ENCODE results near the gene PSMB11. TPM values are rescaled to one million over a fixed set of nuclear protein-coding genes. Genes with fewer than 3 reads are reported as not detected.

PSMB11 gene
- total RNA-seq, 4 donors from 2014 or later = not detected

- no peaks in the 10 kb centered on the region for H3K9me3 ChIP-seq
- peak overlapping the region in 3 of 4 donors; percentile 97 to 99 (median 97) for H3K27ac ChIP-seq
- WGBS, 2 donors = 79 to 83% methylated on average over 2 of the region's 2 CpGs
- H3K4me1 ChIP-seq = peaks cover 16 to 59% (median 23%) of the 10 kb centered on the region in 3 donors
- H3K4me3 ChIP-seq = peak overlapping the region in 3 of 4 donors; percentile 83 to 99 (median 87)
- TF ChIP-seq POLR2A (IDR thresholded peaks at IDR 0.05) (no peak), CTCF (IDR thresholded peaks at IDR 0.05) (no peak)
- H3K36me3 ChIP-seq = peaks cover 16 to 59% (median 31%) of the 10 kb centered on the region in 3 donors
- no peaks in the 10 kb centered on the region for H3K27me3 ChIP-seq
- intact Hi-C loops (cut with DNase I) = no loop called here
- DNase-seq = no peak
These were observed 51.5 kb downstream of the PSMB11 start for GRCh38 chr14:23093526-23093925.

Other genes with a start within 250 kb of the PSMB11 start
- gene SLC7A7, start 226.8 kb upstream of the PSMB11 start, total RNA-seq = 10 to 100 TPM in 1 of 4 donors, 1 to 10 TPM in 2, not detected in 1; 2.5 to 12.6 (median 7.8) TPM
- gene MRPL52, start 212.3 kb upstream of the PSMB11 start, total RNA-seq = 100 to 1,000 TPM in 1 of 4 donors, 10 to 100 TPM in 3; 32.8 to 142 (median 82.1) TPM
- gene MMP14, start 205.6 kb upstream of the PSMB11 start, total RNA-seq = 100 to 1,000 TPM in 3 of 4 donors, 10 to 100 TPM in 1; 67.9 to 127 (median 102) TPM
- 100 to 1,000 TPM; 111 to 314 (median 128) TPM for gene LRP10, start 170.5 kb upstream of the PSMB11 start, total RNA-seq
- gene REM2, start 159.0 kb upstream of the PSMB11 start, total RNA-seq = under 1 TPM; 0.19 to 0.83 (median 0.32) TPM
- 100 to 1,000 TPM in 1 of 4 donors, 10 to 100 TPM in 3; 40.0 to 101 (median 58.9) TPM for gene RBM23, start 123.1 kb upstream of the PSMB11 start, total RNA-seq
- 10 to 100 TPM; 36.5 to 75.0 (median 66.1) TPM for gene PRMT5, start 112.8 kb upstream of the PSMB11 start, total RNA-seq
- 10 to 100 TPM; 27.6 to 44.3 (median 33.6) TPM for gene HAUS4, start 85.1 kb upstream of the PSMB11 start, total RNA-seq
- 10 to 100 TPM; 31.3 to 44.3 (median 34.5) TPM for gene AJUBA, start 59.7 kb upstream of the PSMB11 start, total RNA-seq
- gene C14orf93, start 32.1 kb upstream of the PSMB11 start, total RNA-seq = 10 to 100 TPM in 2 of 4 donors, 1 to 10 TPM in 2; 3.4 to 12.7 (median 8.8) TPM
- 100 to 1,000 TPM; 140 to 185 (median 153) TPM for gene PSMB5, start 7.3 kb upstream of the PSMB11 start, total RNA-seq
- gene CDH24, start 15.3 kb downstream of the PSMB11 start, total RNA-seq = 1 to 10 TPM; 3.4 to 6.7 (median 4.8) TPM
- 100 to 1,000 TPM in 1 of 4 donors, 10 to 100 TPM in 3; 51.4 to 107 (median 83.0) TPM for gene ACIN1, start 52.9 kb downstream of the PSMB11 start, total RNA-seq
- gene C14orf119, start 53.3 kb downstream of the PSMB11 start, total RNA-seq = 10 to 100 TPM; 17.5 to 42.0 (median 31.0) TPM
- under 1 TPM in 1 of 4 donors, not detected in 3; 0.38 TPM for gene CIROP, start 62.8 kb downstream of the PSMB11 start, total RNA-seq
- not detected for gene CEBPE, start 77.0 kb downstream of the PSMB11 start, total RNA-seq
- gene SLC7A8, start 141.4 kb downstream of the PSMB11 start, total RNA-seq = 10 to 100 TPM; 22.2 to 58.0 (median 39.8) TPM
- not detected for gene RNF212B, start 195.7 kb downstream of the PSMB11 start, total RNA-seq
- 10 to 100 TPM in 1 of 4 donors, 1 to 10 TPM in 3; 7.9 to 10.6 (median 9.5) TPM for gene HOMEZ, start 243.9 kb downstream of the PSMB11 start, total RNA-seq